B cell (primary cell): ENCODE measurements around the gene SLC22A6. TPM values are rescaled to one million over a fixed set of nuclear protein-coding genes. Genes with fewer than 3 reads are reported as not detected.

ENCODE experiments used
- ATAC-seq: fragments of 200-7000 bp; cut with Tn5 transposase; one replicate; pipeline ENCODE4 v1.10.0; 2021; ENCODE audit warnings: low read depth, mild to moderate bottlenecking, moderate number of reproducible peaks, moderate library complexity
- CTCF ChIA-PET: fragments of 350-600 bp; sonication (Branson Sonifier 250); formaldehyde crosslinking; loops from one replicate; lab custom pipeline; 2021; ENCODE audit warnings: antibody characterized with exemption, inconsistent platforms; lab: Charles Lee
- POLR2A ChIA-PET: fragments of 350-600 bp; sonication (Branson Sonifier 250); formaldehyde crosslinking; loops from one replicate; lab custom pipeline; 2021; ENCODE audit warnings: antibody characterized with exemption; lab: Charles Lee
- DNase-seq: peaks from one replicate; pipeline ENCODE4 v3.0.0; 2013
- H2AFZ ChIP-seq: 2 replicates; pipeline ENCODE4 v1.6.1; 2012; ENCODE audit warnings: mild to moderate bottlenecking, low read depth, low read length; ENCODE audit not compliant: insufficient read depth, poor library complexity, severe bottlenecking
- H3K27ac ChIP-seq, 2 donors: 1 replicate in 1 of 2; 2 replicates in 1 of 2; pipeline ENCODE4 v1.5.1; 2012 to 2013; ENCODE audit warnings: low read length in 2 of 2, mild to moderate bottlenecking in 2 of 2, moderate library complexity in 1 of 2
- H3K27me3 ChIP-seq, 4 experiments: fragments of 200-600 bp in 1 of 4; sonication (generic) in 1 of 4; replicated peaks in 1 of 4; 1 replicate in 2 of 4; 2 replicates in 2 of 4; pipeline versions ENCODE4 v1.6.1 to v1.7.0; 2013 to 2016; ENCODE audit warnings: low read length in 3 of 4, mild to moderate bottlenecking in 2 of 4, mixed read lengths in 1 of 4, moderate library complexity in 1 of 4; ENCODE audit not compliant: insufficient read depth in 4 of 4, control insufficient read depth in 3 of 4; ENCODE audit errors: control extremely low read depth in 1 of 4
- H3K36me3 ChIP-seq, 2 experiments: replicated peaks in 1 of 2; 1 replicate in 1 of 2; 2 replicates in 1 of 2; pipeline versions ENCODE4 v1.6.1 to v1.7.1; 2013; ENCODE audit warnings: low read length in 1 of 2; ENCODE audit not compliant: insufficient read depth in 2 of 2, control insufficient read depth in 1 of 2; ENCODE audit errors: control extremely low read depth in 1 of 2, extremely low read depth in 1 of 2
- H3K4me1 ChIP-seq, 2 donors: fragments of 200-600 bp in 1 of 2; sonication (generic) in 1 of 2; 1 replicate in 1 of 2; 2 replicates in 1 of 2; pipeline versions ENCODE4 v1.5.1 to v1.6.1; 2013 to 2017; ENCODE audit warnings: low read length in 2 of 2; ENCODE audit not compliant: control insufficient read depth in 2 of 2, insufficient read depth in 2 of 2
- H3K4me2 ChIP-seq: replicated peaks from 2 replicates; pipeline ENCODE3; 2012; ENCODE audit warnings: mild to moderate bottlenecking, low read depth, low read length; ENCODE audit not compliant: poor library complexity, severe bottlenecking
- H3K4me3 ChIP-seq, 5 experiments: fragments of 200-600 bp in 1 of 5; sonication (generic) in 1 of 5; 1 replicate in 3 of 5; 2 replicates in 2 of 5; pipeline versions ENCODE4 v1.5.1 to v1.7.0; 2011 to 2016; ENCODE audit warnings: low read length in 4 of 5, mild to moderate bottlenecking in 4 of 5, low read depth in 2 of 5, control low read depth in 1 of 5, moderate library complexity in 1 of 5; ENCODE audit not compliant: insufficient read depth in 1 of 5; ENCODE audit errors: control extremely low read depth in 1 of 5, extremely low read depth in 1 of 5
- H3K79me2 ChIP-seq: fragments of 200-600 bp; sonication (generic); one replicate; pipeline ENCODE4 v1.6.0; 2016; ENCODE audit warnings: low read length; ENCODE audit not compliant: control insufficient read depth, insufficient read depth
- H3K9ac ChIP-seq: fragments of 200-600 bp; sonication (generic); 2 replicates; pipeline ENCODE4 v1.6.1; 2017; ENCODE audit warnings: mild to moderate bottlenecking, low read length, moderate library complexity
- H3K9me3 ChIP-seq, 3 donors: one replicate each; pipeline versions ENCODE4 v1.6.1 to v1.7.1; 2013; ENCODE audit warnings: low read length in 2 of 3; ENCODE audit not compliant: control insufficient read depth in 2 of 3, insufficient read depth in 1 of 3; ENCODE audit errors: control extremely low read depth in 1 of 3
- H4K20me1 ChIP-seq: 2 replicates; pipeline ENCODE4 v1.6.0; 2012; ENCODE audit warnings: mild to moderate bottlenecking, low read length; ENCODE audit not compliant: insufficient read depth, control insufficient read depth, poor library complexity, severe bottlenecking
- H3K27ac Mint-ChIP-seq: one replicate; pipeline ENCODE4 v1.8.0; 2021; ENCODE audit warnings: mixed read lengths
- H3K27me3 Mint-ChIP-seq: one replicate; pipeline ENCODE4 v1.8.0; 2021; ENCODE audit warnings: mixed read lengths
- H3K4me1 Mint-ChIP-seq: one replicate; pipeline ENCODE4 v1.8.0; 2021; ENCODE audit warnings: mixed read lengths
- H3K4me3 Mint-ChIP-seq: one replicate; pipeline ENCODE4 v1.8.0; 2021; ENCODE audit warnings: mixed read lengths
- H3K9me3 Mint-ChIP-seq: one replicate; pipeline ENCODE4 v1.8.0; 2022; ENCODE audit warnings: mixed read lengths; ENCODE audit not compliant: insufficient read depth
- CTCF ChIP-seq: fragments of 200-600 bp; IDR thresholded peaks from one replicate; pipeline ENCODE4 v1.8.0; 2022; ENCODE audit warnings: antibody characterized with exemption, mild to moderate bottlenecking
- EZH2 ChIP-seq: IDR thresholded peaks from 2 replicates; pipeline ENCODE4 v1.6.1; 2012; ENCODE audit warnings: borderline replicate concordance, low read depth, mild to moderate bottlenecking, moderate library complexity, low read length; ENCODE audit not compliant: insufficient read depth, poor library complexity, severe bottlenecking
- WGBS: methylation state at CpG from one replicate; pipeline ENCODE4 v1.1.5; 2013; ENCODE audit warnings: missing lambda C conversion rate; ENCODE audit not compliant: insufficient coverage; 5-methylcytosine and 5-hydroxymethylcytosine counted together
- intact Hi-C: fragments of 100-400 bp; cut with micrococcal nuclease; formaldehyde crosslinking; loops from one replicate; pipeline ENCODE4 v1.10.0; 2022
- polyA plus RNA-seq: library from polyadenylated mRNA; depleted of rRNA; stranded (reverse); fragments of >200 nt; gene quantifications from 2 replicates; pipeline ENCODE4 v1.2.3, GENCODE V29; 2012
- total RNA-seq, 2 donors: library from RNA; stranded (reverse); fragments of 120-200 nt in 1 of 2; gene quantifications; 1 replicate in 1 of 2; 2 replicates in 1 of 2; pipeline versions ENCODE4 v1.2.3 to v1.2.4, GENCODE V29; 2013 to 2022

SLC22A6 gene
- total and polyA plus RNA-seq, 2 donors (not counting 1 experiment from before 2014, with no cell fraction given) = not detected

- ATAC-seq (no peak), DNase-seq (no peak)
- POLR2A ChIA-PET = no interaction called here
- Histone ChIP-seq H3K4me3 (no peak overlapping the region), H3K4me2 (no peak overlapping the region), H3K27ac (no peak overlapping the region), H3K27me3 (peaks cover 0 to 10% (median 0%) of the 10 kb centered on the region in 4 experiments), H3K9ac (no peak overlapping the region), H3K36me3 (no peaks in the 10 kb centered on the region), H3K79me2 (no peaks in the 10 kb centered on the region), H2AFZ (no peak overlapping the region), H3K9me3 (peaks cover 0 to 5% (median 0%) of the 10 kb centered on the region in 3 donors), H3K4me1 (no peaks in the 10 kb centered on the region), H4K20me1 (no peaks in the 10 kb centered on the region)
- intact Hi-C loops = no loop called here
- CTCF ChIA-PET = interaction anchor here (1.4 kb wide), 1 partner anchor 89 kb away, joined by 4 read pairs; no protein-coding TSS in a partner anchor
- Mint-ChIP-seq H3K27me3 (peaks cover 42% of the 10 kb centered on the region), H3K4me1 (no peaks in the 10 kb centered on the region), H3K27ac (no peak overlapping the region), H3K9me3 (no peaks in the 10 kb centered on the region), H3K4me3 (no peak overlapping the region)
- no peak for TF ChIP-seq CTCF
- TF ChIP-seq EZH2 = no peak
- 66% methylated on average over 3 of the region's 4 CpGs for WGBS
These were observed 10.0 kb upstream of the SLC22A6 start for GRCh38 chr11:62994775-62995174.

- Histone ChIP-seq H3K36me3 (no peaks in the 10 kb centered on the region), H4K20me1 (no peaks in the 10 kb centered on the region), H3K9me3 (peaks cover 0 to 3% (median 0%) of the 10 kb centered on the region in 3 donors), H3K4me3 (no peak overlapping the region), H3K9ac (no peak overlapping the region), H3K27me3 (no peaks in the 10 kb centered on the region), H3K79me2 (no peaks in the 10 kb centered on the region), H3K4me2 (no peak overlapping the region), H2AFZ (no peak overlapping the region), H3K4me1 (no peaks in the 10 kb centered on the region), H3K27ac (no peak overlapping the region)
- ChIA-PET POLR2A (no interaction called here), CTCF (no interaction called here)
- intact Hi-C loops = no loop called here
- no peaks in the 10 kb centered on the region for H3K4me1 Mint-ChIP-seq
- H3K9me3 Mint-ChIP-seq = no peaks in the 10 kb centered on the region
- H3K4me3 Mint-ChIP-seq = no peak overlapping the region
- DNase-seq (no peak), ATAC-seq (no peak)
- no peak overlapping the region for H3K27ac Mint-ChIP-seq
- peaks cover 33% of the 10 kb centered on the region for H3K27me3 Mint-ChIP-seq
- no peak for TF ChIP-seq EZH2
- no peak for TF ChIP-seq CTCF
- WGBS = 100% methylated on average over 2 of the region's 5 CpGs
These were observed 3.5 kb upstream of the SLC22A6 start for GRCh38 chr11:62988276-62988675.
